IMR-90 (cell line): Measurements from ENCODE around the gene GAL3ST3. TPM values are rescaled to one million over a fixed set of nuclear protein-coding genes. Genes with fewer than 3 reads are reported as not detected.

Source experiments
- ATAC-seq: fragments of 200-7000 bp; cut with Tn5 transposase; 2 replicates; pipeline ENCODE4 v1.9.1; 2020; ENCODE audit warnings: low read depth, mild to moderate bottlenecking, moderate library complexity
- BruUV-seq: library from RNA; stranded (reverse); fragments of 400-500 nt; replicated peaks from 2 replicates; lab custom pipeline; 2021; lab: Mats Ljungman, UMichigan
- CTCF ChIA-PET: fragments of 300-600 bp; formaldehyde crosslinking; extraction: SDS; loops from one replicate; lab custom pipeline; 2021; ENCODE audit warnings: antibody characterized with exemption; lab: Yijun Ruan, JAX
- POLR2A ChIA-PET: fragments of 300-600 bp; sonication (Branson Sonifier 250); formaldehyde crosslinking; loops from one replicate; lab custom pipeline; 2022; ENCODE audit warnings: antibody characterized with exemption; ENCODE audit not compliant: unreplicated experiment; lab: Charles Lee
- DNase-seq: peaks from one replicate; pipeline ENCODE4 v3.0.0; 2013
- H2AFZ ChIP-seq: replicated peaks from 2 replicates; pipeline ENCODE3; 2013; ENCODE audit warnings: low read length, mild to moderate bottlenecking; ENCODE audit not compliant: poor library complexity
- H2AK5ac ChIP-seq: 2 replicates; pipeline ENCODE4 v1.6.1; 2013; ENCODE audit warnings: low read depth, low read length, inconsistent platforms
- H2AK9ac ChIP-seq: replicated peaks from 2 replicates; pipeline ENCODE3; 2013; ENCODE audit warnings: mild to moderate bottlenecking, low read depth, low read length, moderate library complexity; ENCODE audit not compliant: poor library complexity
- H2BK120ac ChIP-seq: 2 replicates; pipeline ENCODE4 v1.6.1; 2013; ENCODE audit warnings: low read depth, low read length, inconsistent platforms
- H2BK15ac ChIP-seq: 3 replicates; pipeline ENCODE4 v1.6.1; 2013; ENCODE audit warnings: low read depth, low read length, inconsistent platforms
- H2BK20ac ChIP-seq: 2 replicates; pipeline ENCODE4 v1.6.1; 2013; ENCODE audit warnings: low read depth, mild to moderate bottlenecking, inconsistent platforms, low read length, moderate library complexity
- H2BK5ac ChIP-seq: 2 replicates; pipeline ENCODE4 v1.6.1; 2013; ENCODE audit warnings: mild to moderate bottlenecking, low read depth, low read length, inconsistent platforms; ENCODE audit not compliant: poor library complexity, severe bottlenecking
- H3K14ac ChIP-seq: replicated peaks from 2 replicates; pipeline ENCODE4 v1.6.1; 2013; ENCODE audit warnings: low read depth, low read length, inconsistent platforms
- H3K18ac ChIP-seq: 2 replicates; pipeline ENCODE4 v1.6.1; 2013; ENCODE audit warnings: low read depth, low read length, control low read depth
- H3K23ac ChIP-seq: 2 replicates; pipeline ENCODE4 v1.6.1; 2013; ENCODE audit warnings: low read depth, low read length, inconsistent platforms
- H3K27ac ChIP-seq: 2 replicates; pipeline ENCODE4 v1.5.1; 2013; ENCODE audit warnings: mild to moderate bottlenecking, control low read depth, low read length; ENCODE audit not compliant: insufficient read depth
- H3K27me3 ChIP-seq: 2 replicates; pipeline ENCODE4 v1.6.1; 2013; ENCODE audit warnings: low read length; ENCODE audit not compliant: control insufficient read depth, insufficient read depth
- H3K36me3 ChIP-seq: 2 replicates; pipeline ENCODE4 v1.6.1; 2013; ENCODE audit warnings: low read length, mixed read lengths; ENCODE audit not compliant: control insufficient read depth, insufficient read depth
- H3K4ac ChIP-seq: 2 replicates; pipeline ENCODE4 v1.6.1; 2013; ENCODE audit warnings: low read depth, low read length, inconsistent platforms
- H3K4me1 ChIP-seq: 2 replicates; pipeline ENCODE4 v1.6.1; 2013; ENCODE audit warnings: low read length, mixed read lengths; ENCODE audit not compliant: control insufficient read depth, insufficient read depth
- H3K4me2 ChIP-seq: 2 replicates; pipeline ENCODE4 v1.6.1; 2013; ENCODE audit warnings: low read depth, mild to moderate bottlenecking, control low read depth, low read length, moderate library complexity
- H3K4me3 ChIP-seq: 2 replicates; pipeline ENCODE4 v1.5.1; 2013; ENCODE audit warnings: low read depth, mild to moderate bottlenecking, control low read depth, low read length, moderate library complexity; ENCODE audit not compliant: insufficient read depth
- H3K56ac ChIP-seq: 2 replicates; pipeline ENCODE4 v1.6.1; 2013; ENCODE audit warnings: low read length, inconsistent platforms; ENCODE audit not compliant: insufficient read depth; ENCODE audit errors: extremely low read depth
- H3K79me1 ChIP-seq, 2 experiments: 2 replicates each; pipeline ENCODE4 v1.6.1; 2013; ENCODE audit warnings: low read length in 2 of 2, inconsistent platforms in 1 of 2, low read depth in 1 of 2
- H3K9ac ChIP-seq: 2 replicates; pipeline ENCODE4 v1.6.1; 2013; ENCODE audit warnings: low read depth, low read length, control low read depth
- H3K9me1 ChIP-seq: 2 replicates; pipeline ENCODE4 v1.6.1; 2013; ENCODE audit warnings: low read length, inconsistent platforms; ENCODE audit not compliant: insufficient read depth
- H3K9me3 ChIP-seq: 2 replicates; pipeline ENCODE4 v1.6.1; 2013; ENCODE audit warnings: low read length; ENCODE audit not compliant: control insufficient read depth, insufficient read depth
- H4K20me1 ChIP-seq: 2 replicates; pipeline ENCODE4 v1.6.1; 2013; ENCODE audit warnings: low read length, inconsistent platforms; ENCODE audit not compliant: insufficient read depth
- H4K5ac ChIP-seq: 2 replicates; pipeline ENCODE4 v1.6.1; 2013; ENCODE audit warnings: mild to moderate bottlenecking, low read depth, low read length, control low read depth
- H4K8ac ChIP-seq, 2 experiments: 2 replicates each; pipeline ENCODE4 v1.6.1; 2013; ENCODE audit warnings: low read depth in 2 of 2, low read length in 2 of 2, control low read depth in 1 of 2, inconsistent platforms in 1 of 2
- H4K91ac ChIP-seq: 2 replicates; pipeline ENCODE4 v1.6.1; 2013; ENCODE audit warnings: low read depth, low read length, inconsistent platforms; ENCODE audit not compliant: insufficient read depth
- CEBPB ChIP-seq: IDR thresholded peaks from 2 replicates; pipeline ENCODE4 v1.6.1; 2012; ENCODE audit warnings: low read depth, low read length, improper control_type of control experiment
- CHD1 ChIP-seq: IDR thresholded peaks from 2 replicates; pipeline ENCODE4 v1.6.1; 2012; ENCODE audit warnings: low read depth, low read length, improper control_type of control experiment
- CTCF ChIP-seq: conservative IDR thresholded peaks from 2 replicates; pipeline ENCODE4 v1.5.1; 2012; ENCODE audit warnings: mild to moderate bottlenecking, low read depth, low read length, improper control_type of control experiment
- FOS ChIP-seq: fragments of 150-350 bp; IDR thresholded peaks from 2 replicates; pipeline ENCODE4 v1.6.1; 2016; ENCODE audit warnings: low read depth, low read length
- MAZ ChIP-seq: IDR thresholded peaks from 2 replicates; pipeline ENCODE4 v1.6.1; 2012; ENCODE audit warnings: low read depth, mild to moderate bottlenecking, low read length, improper control_type of control experiment, moderate library complexity, borderline replicate concordance
- MXI1 ChIP-seq: IDR thresholded peaks from 2 replicates; pipeline ENCODE4 v1.6.1; 2012; ENCODE audit warnings: low read depth, mild to moderate bottlenecking, low read length, moderate library complexity, borderline replicate concordance
- NFE2L2 ChIP-seq: fragments of 150-350 bp; IDR thresholded peaks from 2 replicates; pipeline ENCODE4 v1.6.1; 2016; ENCODE audit warnings: low read depth, mild to moderate bottlenecking, low read length
- RAD21 ChIP-seq: IDR thresholded peaks from 2 replicates; pipeline ENCODE4 v1.6.1; 2012; ENCODE audit warnings: low read length, improper control_type of control experiment
- RFX5 ChIP-seq: IDR thresholded peaks from 2 replicates; pipeline ENCODE4 v1.8.0; 2012; ENCODE audit warnings: low read depth, mild to moderate bottlenecking, low read length, moderate library complexity
- SMC3 ChIP-seq: fragments of 150-350 bp; IDR thresholded peaks from 2 replicates; pipeline ENCODE4 v1.6.1; 2016; ENCODE audit warnings: low read depth, mild to moderate bottlenecking, antibody characterized with exemption, low read length, moderate library complexity
- WGBS, 2 experiments: methylation state at CpG; one replicate each; pipeline versions ENCODE4 v1.1.5 to v1.1.7; 2013; ENCODE audit warnings: missing lambda C conversion rate in 2 of 2; ENCODE audit not compliant: insufficient read length in 1 of 2; ENCODE audit errors: extremely low coverage in 2 of 2; 5-methylcytosine and 5-hydroxymethylcytosine counted together
- dilution Hi-C: fragments of 300-500 bp; cut with HindIII; formaldehyde crosslinking; loops from one replicate; pipeline ENCODE4 v1.14.3; 2018; ENCODE audit warnings: low sequenced_read_pairs; ENCODE audit not compliant: unreplicated experiment
- in situ Hi-C: fragments of 300-500 bp; cut with MboI; formaldehyde crosslinking; loops from 3 replicates; pipeline ENCODE4 v1.14.3; 2019; ENCODE audit warnings: low sequenced_read_pairs, inconsistent platforms, mixed read lengths
- intact Hi-C: fragments of 100-400 bp; cut with micrococcal nuclease; formaldehyde crosslinking; loops from 2 replicates; pipeline ENCODE4 v1.10.0; 2022
- polyA plus RNA-seq, 3 experiments: library from polyadenylated mRNA; depleted of rRNA; stranded (reverse); fragments of >200 nt; gene quantifications; 2 replicates each; pipeline ENCODE4 v1.2.3, GENCODE V29; 2012; ENCODE audit warnings: low replicate concordance in 1 of 3
- total RNA-seq: library from RNA; depleted of rRNA; stranded (reverse); fragments of >200 nt; gene quantifications from 2 replicates; pipeline ENCODE4 v1.2.3, GENCODE V29; 2012

The GAL3ST3 gene
- total and polyA plus RNA-seq, 2 of the 4 experiments (the other 2 are of a cell fraction), result 0.19 TPM; not detected in 1

GRCh38 chr11:66068154-66068821 lies 19.3 kb upstream of the GAL3ST3 start:
- Histone ChIP-seq H2BK120ac (no peak overlapping the region), H3K4me2 (no peak overlapping the region), H3K14ac (no peak overlapping the region), H4K8ac (peak overlapping the region in 1 of 2 experiments; percentile 12; a peak in 1 of 4 replicates), H2BK15ac (no peak overlapping the region), H3K9me1 (peaks cover 13% of the 10 kb centered on the region), H3K4me3 (no peak overlapping the region), H3K27me3 (no peaks in the 10 kb centered on the region), H2BK5ac (peak overlapping the region; percentile 76), H3K9ac (no peak overlapping the region), H2BK20ac (no peak overlapping the region), H4K91ac (no peak overlapping the region), H2AFZ (peak overlapping the region; percentile 77), H4K20me1 (peaks cover 32% of the 10 kb centered on the region), H3K56ac (no peak overlapping the region), H2AK9ac (peak overlapping the region; percentile 68), H3K18ac (no peak overlapping the region), H3K4ac (peak overlapping the region; percentile 84; the same call in 1 of the 2 replicates), H2AK5ac (no peak overlapping the region), H3K23ac (no peak overlapping the region), H3K36me3 (peaks cover 47% of the 10 kb centered on the region), H3K4me1 (peaks cover 12% of the 10 kb centered on the region), H4K5ac (no peak overlapping the region), H3K79me1 (peaks cover 25 to 60% of the 10 kb centered on the region in 2 experiments), H3K9me3 (no peaks in the 10 kb centered on the region), H3K27ac (peak overlapping the region; percentile 75; the same call in 1 of the 2 replicates)
- TF ChIP-seq MAZ (no peak), MXI1 (no peak), CEBPB (no peak), CTCF (peak; percentile 80), SMC3 (peak; percentile 68), CHD1 (no peak), FOS (no peak), RFX5 (no peak), RAD21 (peak; percentile 71), NFE2L2 (no peak)
- ATAC-seq (no peak), DNase-seq (peak; percentile 68)
- WGBS, 2 experiments, result 60% methylated on average over 8 of the region's 17 CpGs; no CpG with 5 or more reads in 1 of the 2 experiments
- dilution Hi-C loops (no loop called here), in situ Hi-C loops (no loop called here), intact Hi-C loops (no loop called here)
- POLR2A ChIA-PET, result no interaction called here
- CTCF ChIA-PET, result interaction anchor here (0.9 to 2.5 kb wide), 6 partner anchors 8 to 76 kb away, joined by 3 to 11 read pairs (median 3); partner anchors contain the start of gene SF3B2
- BruUV-seq, result TSS peak; percentile 35
